ENCODE measurements around the gene FADD.

- TF ChIP-seq CTCF (optimal IDR thresholded peaks at IDR 0.05 in 1 of 3, IDR thresholded peaks at IDR 0.05 in 1 of 3, conservative IDR thresholded peaks at IDR 0.05 in 1 of 3; ENCODE audit: extremely low read depth in 1 of 3, insufficient read depth in 2 of 3, low read length in 3 of 3): no peak
- TF ChIP-seq EZH2 (IDR thresholded peaks at IDR 0.05; ENCODE audit: low read length): no peak
Measured at GRCh38 chr11:70169632-70170031, 33.5 kb upstream of the FADD start.

All from keratinocyte (primary cell).